GM19397 (cell line): ENCODE results near the gene SLX9.
A peak's percentile ranks its signal among the peaks of the same experiment; 100 is the strongest.

Source experiments
- ATAC-seq: cut with Tn5 transposase; IDR thresholded peaks from one replicate; pipeline ENCODE4 v1.9.1; 2021; ENCODE audit warnings: mild to moderate bottlenecking, moderate library complexity; ENCODE audit not compliant: unreplicated experiment

The SLX9 gene

GRCh38 chr21:44943686-44944550 lies 4.1 kb downstream of the SLX9 start:
- ATAC-seq = no peak

GRCh38 chr21:44944596-44944995 lies 4.8 kb downstream of the SLX9 start:
- ATAC-seq = no peak

- ATAC-seq = no peak
These were observed 6.6 kb downstream of the SLX9 start for GRCh38 chr21:44946254-44947041.

DNA sequence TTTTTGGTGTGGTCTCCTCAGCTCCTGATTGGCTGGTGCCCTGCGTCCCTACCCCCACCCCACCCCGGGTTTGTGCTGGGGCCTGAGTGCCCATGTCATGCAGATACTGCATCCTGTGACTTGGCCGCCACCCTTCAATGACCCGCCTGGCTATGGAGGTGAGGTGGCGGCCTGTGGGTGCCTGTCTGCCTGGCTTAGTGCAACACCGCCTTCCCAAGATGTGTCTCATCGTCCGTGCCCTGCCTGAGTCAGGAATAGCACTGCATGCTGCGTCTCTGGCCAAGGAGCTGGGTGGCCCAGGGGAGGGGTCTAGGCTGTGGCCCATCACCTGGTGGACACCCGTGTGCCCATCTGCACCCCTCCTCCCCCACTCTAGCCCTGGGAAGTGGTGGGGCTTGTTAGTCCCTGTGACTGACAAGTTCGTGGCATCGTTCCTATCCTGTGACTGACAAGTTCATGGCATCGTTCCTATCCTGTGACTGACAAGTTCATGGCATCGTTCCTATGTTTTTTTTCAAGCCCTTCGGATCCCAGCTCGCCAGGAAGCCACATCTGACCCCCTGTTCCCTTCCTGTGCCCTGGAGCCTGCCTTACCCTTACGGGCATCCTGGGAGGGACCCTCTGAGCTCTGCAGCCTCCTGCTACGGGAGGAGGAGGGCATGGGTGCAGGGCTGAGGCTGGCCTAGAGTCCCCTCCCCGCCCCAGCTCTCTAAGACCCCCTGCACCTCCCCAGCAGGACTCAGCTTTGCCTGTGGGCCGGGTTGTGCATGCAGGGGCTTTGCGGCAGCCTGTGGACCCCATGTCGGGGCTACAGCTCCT lies 7.5 kb downstream of the SLX9 start:
- ATAC-seq = no peak

DNA sequence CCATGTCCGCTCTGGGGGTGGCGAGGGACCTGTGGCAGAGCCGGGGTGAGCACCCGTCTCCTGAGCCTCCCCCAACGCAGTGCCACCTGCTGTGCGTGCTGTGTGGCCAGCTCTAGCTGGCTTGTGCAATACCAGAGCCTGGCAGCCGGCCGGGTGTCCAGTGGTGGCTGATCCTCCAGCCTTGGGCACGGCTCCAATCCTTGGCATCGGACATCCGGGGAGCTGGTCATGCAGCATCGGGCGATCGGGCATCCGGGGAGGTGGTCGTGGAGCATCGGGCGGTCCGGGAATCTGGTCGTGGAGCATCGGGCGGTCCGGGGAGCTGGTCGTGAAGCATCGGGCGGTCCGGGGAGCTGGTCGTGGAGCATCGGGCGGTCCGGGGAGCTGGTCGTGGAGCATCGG lies 8.1 kb downstream of the SLX9 start:
- ATAC-seq = no peak

- no peak for ATAC-seq
These were observed 8.7 kb downstream of the SLX9 start for GRCh38 chr21:44948426-44949120.

DNA sequence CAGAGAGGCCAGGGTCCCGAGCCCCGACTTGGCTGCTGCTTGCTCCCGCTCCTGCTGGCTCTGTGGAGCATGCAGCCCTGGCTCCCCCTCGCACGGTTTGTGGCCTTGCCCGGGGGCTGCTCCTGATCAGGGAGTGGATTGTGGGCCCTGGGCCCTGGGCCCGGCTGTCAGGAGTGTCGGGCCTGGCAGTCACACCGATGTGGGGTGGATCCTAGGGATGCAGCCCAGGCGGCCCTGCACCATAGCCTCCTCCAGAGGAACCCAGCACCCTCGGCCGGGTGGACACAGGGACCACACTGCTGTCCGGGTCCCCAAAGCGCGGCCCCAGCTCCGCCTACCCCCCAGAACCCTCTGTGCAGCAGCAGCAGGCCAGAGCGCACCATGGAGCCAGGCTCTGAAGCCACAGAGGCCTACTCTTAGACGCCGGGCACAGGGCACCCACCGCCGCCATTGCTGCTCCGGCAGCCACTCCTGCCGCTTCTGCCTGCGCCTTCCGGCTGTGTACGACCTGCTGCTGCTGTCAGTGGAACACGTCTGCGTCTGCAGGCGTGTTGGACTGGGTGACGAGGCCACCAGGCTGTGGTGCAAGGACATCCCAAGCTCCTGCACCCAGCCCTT lies 9.4 kb downstream of the SLX9 start:
- peak; percentile 12 for ATAC-seq

DNA sequence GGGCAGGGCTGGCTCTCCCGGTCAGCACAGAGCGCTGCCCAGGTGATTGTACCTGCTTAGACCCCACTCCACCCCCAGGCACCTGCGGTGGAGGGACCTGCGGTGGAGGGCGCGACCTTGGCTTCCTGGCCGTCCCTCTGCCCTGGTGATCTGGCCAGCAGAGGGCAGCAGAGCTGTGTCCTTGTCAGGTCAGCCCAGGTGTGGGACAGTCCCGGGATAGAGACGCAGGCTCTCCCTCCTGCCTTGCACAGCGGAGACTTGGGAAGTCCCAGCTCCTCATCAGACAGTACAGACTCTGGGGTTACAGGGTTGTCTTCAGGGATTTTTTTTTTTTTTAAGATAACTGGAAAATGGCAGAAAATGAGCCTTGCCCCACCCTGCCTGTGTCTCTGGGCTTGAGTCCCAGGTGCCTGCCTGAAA lies 10.0 kb downstream of the SLX9 start:
- peak; percentile 57 for ATAC-seq

- ATAC-seq = no peak
These were observed 10.5 kb downstream of the SLX9 start for GRCh38 chr21:44950351-44950750.

DNA sequence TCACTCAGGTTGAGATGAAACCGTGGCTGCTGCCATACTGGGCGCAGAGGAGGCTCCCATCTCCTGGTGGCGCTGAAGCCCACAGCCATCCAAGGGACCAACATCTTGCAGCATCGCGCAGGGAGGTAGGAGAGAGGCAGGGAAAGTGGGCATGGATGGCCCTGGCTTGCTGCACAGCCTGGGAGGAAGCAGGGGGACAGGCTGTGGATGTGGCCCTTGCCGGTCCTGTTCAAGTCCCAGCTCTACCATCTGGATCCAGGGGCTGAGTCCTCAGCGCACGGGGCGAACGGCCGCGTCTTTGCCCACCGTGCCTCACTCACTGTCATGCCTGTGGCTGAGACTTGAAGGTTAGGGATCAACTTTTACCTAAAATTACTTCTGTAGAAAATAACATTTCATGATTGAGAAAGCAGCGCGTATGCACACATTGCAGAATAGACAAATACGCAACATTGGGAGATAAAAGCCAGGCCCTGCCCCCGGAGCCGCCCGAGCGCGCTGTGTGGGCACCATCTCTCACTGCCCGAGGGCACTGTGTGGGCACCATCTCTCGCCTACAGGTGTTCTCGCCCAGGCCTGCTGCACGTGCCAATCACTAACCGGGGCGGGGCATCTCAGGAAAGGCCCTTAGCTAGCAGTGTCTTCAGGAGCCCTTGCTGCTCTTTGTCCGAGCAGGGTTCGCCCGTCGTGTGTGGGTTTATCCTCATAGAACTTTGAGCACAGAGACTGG lies 11.5 kb downstream of the SLX9 start:
- no peak for ATAC-seq

- no peak for ATAC-seq
These were observed 12.5 kb downstream of the SLX9 start for GRCh38 chr21:44952116-44952928.

GRCh38 chr21:44952929-44953627 lies 13.2 kb downstream of the SLX9 start:
- no peak for ATAC-seq

DNA sequence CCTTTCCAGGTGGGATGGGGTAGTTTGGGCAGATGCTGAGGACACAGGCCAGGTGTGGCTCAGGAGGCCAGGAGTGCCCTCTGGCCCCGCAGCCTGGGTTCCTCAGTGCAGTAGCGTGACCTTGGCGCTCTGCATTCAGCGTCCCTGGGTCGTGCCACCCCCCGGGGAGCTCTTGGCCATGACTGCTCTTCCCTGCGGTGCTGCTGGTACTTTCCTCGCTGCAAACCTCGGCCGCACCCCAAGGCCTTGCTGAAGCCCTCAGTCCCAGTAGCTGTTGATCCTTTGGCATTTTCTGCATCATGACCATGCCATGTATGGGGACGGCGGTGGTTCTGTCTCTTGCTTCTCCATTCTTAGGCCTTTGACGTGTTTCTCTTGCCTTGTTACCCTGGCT lies 13.8 kb downstream of the SLX9 start:
- no peak for ATAC-seq

DNA sequence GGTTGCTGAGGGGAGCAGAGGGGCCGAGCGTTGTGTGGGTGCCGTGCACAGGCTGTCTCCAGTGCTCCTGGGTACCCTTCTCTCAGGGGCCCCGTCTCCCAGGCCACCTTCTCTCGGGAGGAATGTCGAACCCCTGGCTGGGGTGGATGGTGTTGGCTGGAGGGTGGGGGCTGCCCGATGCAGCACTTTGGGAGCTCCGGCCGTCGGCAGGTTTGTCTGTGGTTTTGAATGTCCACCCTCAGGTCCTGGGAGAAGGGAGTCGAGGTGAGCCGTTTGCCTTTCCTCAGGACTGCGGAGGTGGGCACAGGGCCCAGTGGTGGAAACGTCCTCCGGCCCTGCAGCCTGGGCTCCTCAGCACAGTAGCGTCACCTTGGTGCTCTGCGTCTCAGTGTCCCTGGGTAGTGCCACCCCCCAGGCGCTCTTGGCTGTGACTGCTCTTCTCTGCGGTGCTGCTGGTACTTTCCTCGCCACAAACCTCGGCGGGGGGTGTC lies 14.5 kb downstream of the SLX9 start:
- no peak for ATAC-seq

DNA sequence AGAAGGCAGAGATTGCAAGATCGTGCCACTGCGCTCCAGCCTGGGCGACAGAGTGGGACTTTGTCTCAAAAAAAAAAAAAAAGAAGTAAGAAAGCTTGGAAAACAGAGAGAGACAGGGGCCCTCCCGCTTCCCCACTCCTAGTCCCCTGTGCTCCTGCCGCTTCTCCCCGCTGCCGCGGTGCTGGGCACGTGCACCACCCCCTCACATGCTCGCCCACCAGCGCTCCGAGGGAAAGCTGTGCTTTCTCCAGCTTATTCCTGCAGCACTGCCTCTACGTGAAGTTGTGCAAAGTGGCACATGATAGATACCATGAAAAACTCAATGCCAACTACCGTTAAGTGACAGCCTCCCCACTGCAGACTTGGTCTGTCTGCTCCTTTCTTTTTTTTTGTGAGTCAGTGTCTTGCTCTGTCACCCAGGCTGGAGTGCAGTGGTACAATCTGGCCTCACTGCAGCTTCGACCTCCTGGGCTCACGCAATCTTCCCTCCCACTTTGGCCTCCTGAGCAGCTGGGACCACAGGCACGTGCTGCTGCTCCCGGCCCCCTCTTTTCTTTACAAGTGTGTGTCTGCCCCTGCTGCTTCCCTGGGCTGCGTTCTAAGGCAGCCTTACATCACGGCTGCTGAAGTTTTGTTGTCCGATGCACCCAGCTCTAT lies 15.4 kb downstream of the SLX9 start:
- no peak for ATAC-seq

DNA sequence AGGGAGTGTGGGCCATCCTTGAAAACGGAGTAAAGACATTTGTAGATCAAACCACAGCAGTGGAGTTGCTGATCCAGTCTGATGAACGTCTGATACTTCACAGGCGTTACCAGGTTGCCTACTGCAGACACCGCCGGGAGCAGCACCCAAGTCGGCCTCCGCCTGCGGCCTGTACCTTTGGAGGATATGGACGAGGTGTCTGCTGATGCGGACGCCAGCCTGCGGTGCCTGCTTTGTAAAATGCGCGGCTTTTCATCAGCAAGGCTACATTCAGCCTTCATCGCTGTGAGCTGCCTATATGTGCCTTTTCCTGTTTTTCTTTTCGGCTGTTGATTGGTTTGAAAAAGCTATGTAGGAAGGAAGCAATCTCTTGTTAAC lies 16.0 kb downstream of the SLX9 start:
- ATAC-seq = no peak

DNA sequence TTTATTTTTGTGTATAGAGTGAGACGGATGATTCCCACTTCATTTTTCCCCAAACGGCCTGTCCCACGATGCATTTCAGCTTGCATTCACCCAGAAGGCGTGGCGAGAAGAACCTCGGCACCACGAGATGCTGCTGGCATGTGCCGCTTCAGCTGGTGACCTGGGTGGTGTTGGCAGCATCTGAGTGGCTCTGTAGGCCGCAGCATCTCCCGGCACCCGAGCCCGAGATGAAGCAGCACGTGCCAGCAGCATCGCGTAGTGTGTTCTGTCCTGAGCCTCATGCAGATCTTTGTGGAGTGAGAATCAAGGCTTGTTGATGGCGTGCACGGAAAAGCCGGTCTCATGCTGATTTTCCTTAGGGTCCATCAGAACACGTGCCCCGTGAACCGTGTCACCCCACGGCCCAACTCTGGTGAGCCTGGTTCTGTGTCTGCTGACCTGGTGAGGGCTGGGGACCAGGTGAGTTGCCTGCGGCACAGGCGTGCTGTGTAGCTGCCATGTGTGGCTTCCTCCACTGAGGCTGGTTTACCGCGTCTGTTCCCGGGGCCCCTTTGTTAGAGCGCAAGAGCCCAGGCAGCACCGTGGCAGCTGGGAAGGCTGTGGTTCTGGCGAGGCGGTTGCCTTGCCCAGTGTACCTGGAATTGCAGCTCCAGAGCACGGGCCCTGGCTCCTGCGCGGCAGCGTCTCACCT lies 16.7 kb downstream of the SLX9 start:
- no peak for ATAC-seq
